ENCODE results near the gene VCX3B. TPM values are rescaled to one million over a fixed set of nuclear protein-coding genes. Genes with fewer than 3 reads are reported as not detected.
"Not testable (repeated sequence)": the region's sequence is repeated elsewhere in the genome, so short reads cannot be mapped to it uniquely, and the experiment has no call there.

Gene VCX3B
- total RNA-seq: under 1 TPM in 1 of 4 donors, not detected in 3; 0.51 TPM

GRCh38 chrX:8464530-8464929 is at the start of gene VCX3B:
VCX3B (plus strand) TSS chrX:8464830; CDS start chrX:8465451, 621 bp downstream.
- not testable (repeated sequence) for H3K4me3 ChIP-seq (ENCODE audit: low read depth, poor library complexity, severe bottlenecking)

GRCh38 chrX:8418301-8418700 is 46.3 kb upstream of the VCX3B start:
- TF ChIP-seq CTCF (IDR thresholded peaks at IDR 0.05) (no peak), POLR2A (IDR thresholded peaks at IDR 0.05) (no peak)
- no peak for DNase-seq (ENCODE audit: low spot score in 2 of 2)
- no peak overlapping the region for H3K4me3 ChIP-seq (ENCODE audit: low read depth, poor library complexity, severe bottlenecking)
- 87 to 91% methylated on average over 4 of the region's 4 CpGs for WGBS, 2 donors
- intact Hi-C loops (cut with DNase I; ENCODE audit: low total_unique reads): no loop called here

More at GRCh38 chrX:8464530-8464929, at the start of gene VCX3B:
- intact Hi-C loops (cut with DNase I; ENCODE audit: low total_unique reads); DNase-seq (ENCODE audit: low spot score in 2 of 2): not testable (repeated sequence)
- WGBS, 2 donors: 62 to 92% methylated on average over 3 of the region's 3 CpGs

GRCh38 chrX:8424912-8425311 is 39.7 kb upstream of the VCX3B start:
- intact Hi-C loops (cut with DNase I; ENCODE audit: low total_unique reads): no loop called here
- WGBS, 2 donors: 30 to 61% methylated on average over 1 of the region's 1 CpG
- no peak overlapping the region for H3K4me3 ChIP-seq (ENCODE audit: low read depth, poor library complexity, severe bottlenecking)
- DNase-seq (ENCODE audit: low spot score in 2 of 2): no peak
- TF ChIP-seq POLR2A (IDR thresholded peaks at IDR 0.05) (no peak), CTCF (IDR thresholded peaks at IDR 0.05) (no peak)

GRCh38 chrX:8429692-8430249 is 34.9 kb upstream of the VCX3B start:
- 82 to 93% methylated on average over 6 of the region's 6 CpGs for whole genome bisulfite sequencing, 2 donors
- DNase-seq (ENCODE audit: low spot score in 2 of 2): no peak
- TF ChIP-seq CTCF (IDR thresholded peaks at IDR 0.05) (no peak), POLR2A (IDR thresholded peaks at IDR 0.05) (no peak)
- H3K4me3 ChIP-seq (ENCODE audit: low read depth, poor library complexity, severe bottlenecking): no peak overlapping the region
- intact Hi-C loops (cut with DNase I; ENCODE audit: low total_unique reads): no loop called here

GRCh38 chrX:8430444-8430843 is 34.2 kb upstream of the VCX3B start:
- TF ChIP-seq POLR2A (IDR thresholded peaks at IDR 0.05) (no peak), CTCF (IDR thresholded peaks at IDR 0.05) (no peak)
- intact Hi-C loops (cut with DNase I; ENCODE audit: low total_unique reads): no loop called here
- WGBS, 2 donors: 87 to 90% methylated on average over 3 of the region's 3 CpGs
- no peak for DNase-seq (ENCODE audit: low spot score in 2 of 2)
- H3K4me3 ChIP-seq (ENCODE audit: low read depth, poor library complexity, severe bottlenecking): no peak overlapping the region

- no peak overlapping the region for H3K4me3 ChIP-seq (ENCODE audit: low read depth, poor library complexity, severe bottlenecking)
- no peak for DNase-seq (ENCODE audit: low spot score in 2 of 2)
- intact Hi-C loops (cut with DNase I; ENCODE audit: low total_unique reads): no loop called here
- TF ChIP-seq POLR2A (IDR thresholded peaks at IDR 0.05) (no peak), CTCF (IDR thresholded peaks at IDR 0.05) (no peak)
- 63 to 77% methylated on average over 3 of the region's 3 CpGs for WGBS, 2 donors
These were observed 32.2 kb upstream of the VCX3B start for GRCh38 chrX:8432396-8432795.

All from lower leg skin (tissue), 4 donors.